Measurements from ENCODE around the gene DNAL4. TPM values are rescaled to one million over a fixed set of nuclear protein-coding genes. Genes with fewer than 3 reads are reported as not detected.

Gene DNAL4
- total and polyA plus RNA-seq, 7 donors: 7.9 to 25.8 (median 15.0) TPM

- 77 to 78% methylated on average over 13 of the region's 13 CpGs for WGBS, 2 donors
- intact Hi-C loops (cut with DNase I): no loop called here
- DNase-seq: no peak
- Histone ChIP-seq H3K9me3 (no peaks in the 10 kb centered on the region), H3K36me3 (peaks cover 0 to 25% (median 13%) of the 10 kb centered on the region in 4 donors), H3K27ac (no peak overlapping the region), H3K4me3 (no peak overlapping the region), H3K27me3 (no peaks in the 10 kb centered on the region), H3K4me1 (no peaks in the 10 kb centered on the region)
- TF ChIP-seq POLR2AphosphoS5 (IDR thresholded peaks at IDR 0.05) (no peak), EP300 (IDR thresholded peaks at IDR 0.05) (no peak), POLR2A (IDR thresholded peaks at IDR 0.05) (no peak), CTCF (IDR thresholded peaks at IDR 0.05) (no peak)
These were observed 18.3 kb downstream of the DNAL4 start for GRCh38 chr22:38775656-38776055.

GRCh38 chr22:38774496-38775166 is 19.3 kb downstream of the DNAL4 start:
- 82% methylated on average over 11 of the region's 11 CpGs for WGBS, 2 donors
- intact Hi-C loops (cut with DNase I): loop anchor here (5.0 kb wide), 1 partner anchor 88 kb away; no protein-coding TSS in a partner anchor
- Histone ChIP-seq H3K27ac (no peak overlapping the region), H3K4me3 (no peak overlapping the region), H3K27me3 (no peaks in the 10 kb centered on the region), H3K4me1 (no peaks in the 10 kb centered on the region), H3K36me3 (peaks cover 0 to 15% (median 7%) of the 10 kb centered on the region in 4 donors), H3K9me3 (no peaks in the 10 kb centered on the region)
- no peak for TF ChIP-seq EP300 (IDR thresholded peaks at IDR 0.05)
- TF ChIP-seq POLR2AphosphoS5 (IDR thresholded peaks at IDR 0.05): no peak
- TF ChIP-seq CTCF (IDR thresholded peaks at IDR 0.05): no peak
- no peak for TF ChIP-seq POLR2A (IDR thresholded peaks at IDR 0.05)
- DNase-seq: no peak

DNA sequence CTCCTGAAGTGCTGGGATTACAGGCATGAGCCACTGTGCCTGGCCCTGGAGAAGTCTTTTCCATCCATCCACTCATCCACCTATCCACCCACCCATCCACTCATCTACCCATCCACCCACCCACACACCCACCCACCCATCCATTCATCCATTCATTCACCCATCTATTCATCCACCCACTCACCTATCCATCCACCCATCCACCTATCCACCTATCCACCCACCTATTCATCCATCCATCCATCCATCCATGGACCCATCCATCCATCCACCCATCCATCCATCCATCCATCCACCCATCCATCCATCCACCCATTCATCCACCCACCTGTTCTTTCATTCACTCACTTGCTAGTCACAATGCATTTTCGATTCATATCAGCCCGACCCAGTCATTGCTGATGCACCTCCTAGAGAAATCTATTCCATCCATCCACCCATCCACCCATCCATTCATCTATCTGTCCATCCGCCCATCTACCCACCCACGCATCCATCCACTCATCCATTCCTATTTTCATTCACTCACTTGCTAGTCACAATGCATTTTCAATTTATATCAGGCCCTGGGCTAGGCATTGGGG is 20.5 kb downstream of the DNAL4 start:
- Histone ChIP-seq H3K9me3 (no peaks in the 10 kb centered on the region), H3K36me3 (peaks cover 0 to 4% (median 0%) of the 10 kb centered on the region in 4 donors), H3K27me3 (no peaks in the 10 kb centered on the region), H3K4me1 (no peaks in the 10 kb centered on the region), H3K27ac (no peak overlapping the region), H3K4me3 (no peak overlapping the region)
- intact Hi-C loops (cut with DNase I): loop anchor here (5.0 kb wide), 1 partner anchor 89 kb away; no protein-coding TSS in a partner anchor
- DNase-seq: no peak
- TF ChIP-seq EP300 (IDR thresholded peaks at IDR 0.05) (no peak), POLR2A (IDR thresholded peaks at IDR 0.05) (no peak), POLR2AphosphoS5 (IDR thresholded peaks at IDR 0.05) (no peak), CTCF (IDR thresholded peaks at IDR 0.05) (no peak)
- 94% methylated on average over 4 of the region's 4 CpGs for WGBS, 2 donors

- Histone ChIP-seq H3K27me3 (no peaks in the 10 kb centered on the region), H3K4me3 (no peak overlapping the region), H3K4me1 (no peaks in the 10 kb centered on the region), H3K27ac (no peak overlapping the region), H3K36me3 (no peaks in the 10 kb centered on the region), H3K9me3 (no peaks in the 10 kb centered on the region)
- no peak for DNase-seq
- 84 to 89% methylated on average over 8 of the region's 8 CpGs for whole genome bisulfite sequencing, 2 donors
- intact Hi-C loops (cut with DNase I): loop anchor here (5.0 kb wide), 1 partner anchor 90 kb away; no protein-coding TSS in a partner anchor
- TF ChIP-seq POLR2A (IDR thresholded peaks at IDR 0.05): no peak
- no peak for TF ChIP-seq CTCF (IDR thresholded peaks at IDR 0.05)
- TF ChIP-seq POLR2AphosphoS5 (IDR thresholded peaks at IDR 0.05): no peak
- TF ChIP-seq EP300 (IDR thresholded peaks at IDR 0.05): no peak
These were observed 21.4 kb downstream of the DNAL4 start for GRCh38 chr22:38772623-38772873.

Data from sigmoid colon (tissue), 7 donors.